GM19023 (cell line): Measurements from ENCODE around the gene PRKCH.
A peak's percentile ranks its signal among the peaks of the same experiment; 100 is the strongest.

Experiments
- ATAC-seq: cut with Tn5 transposase; IDR thresholded peaks from one replicate; pipeline ENCODE4 v1.9.1; 2021; ENCODE audit warnings: mild to moderate bottlenecking, moderate library complexity; ENCODE audit not compliant: unreplicated experiment

PRKCH gene

GRCh38 chr14:61561657-61562276 lies 240.4 kb downstream of the PRKCH start:
- no peak for ATAC-seq

- no peak for ATAC-seq
These were observed 241.2 kb downstream of the PRKCH start for GRCh38 chr14:61562321-61563161.

GRCh38 chr14:61563162-61563511 lies 241.8 kb downstream of the PRKCH start:
- no peak for ATAC-seq

GRCh38 chr14:61563880-61564617 lies 242.7 kb downstream of the PRKCH start:
- ATAC-seq: no peak

GRCh38 chr14:61564618-61565091 lies 243.3 kb downstream of the PRKCH start:
- ATAC-seq: no peak

- no peak for ATAC-seq
These were observed 243.8 kb downstream of the PRKCH start for GRCh38 chr14:61565181-61565580.

- no peak for ATAC-seq
These were observed 244.6 kb downstream of the PRKCH start for GRCh38 chr14:61565836-61566536.

GRCh38 chr14:61566537-61567225 lies 245.3 kb downstream of the PRKCH start:
- no peak for ATAC-seq

GRCh38 chr14:61567838-61568571 lies 246.6 kb downstream of the PRKCH start:
- ATAC-seq: no peak

GRCh38 chr14:61568572-61569011 lies 247.2 kb downstream of the PRKCH start:
- ATAC-seq: peak; percentile 88

- no peak for ATAC-seq
These were observed 247.9 kb downstream of the PRKCH start for GRCh38 chr14:61569308-61569707.

GRCh38 chr14:61569812-61570548 lies 248.6 kb downstream of the PRKCH start:
- ATAC-seq: no peak

GRCh38 chr14:61570549-61571290 lies 249.3 kb downstream of the PRKCH start:
- no peak for ATAC-seq

GRCh38 chr14:61571917-61572316 lies 250.5 kb downstream of the PRKCH start:
- no peak for ATAC-seq

GRCh38 chr14:61573321-61573720 lies 251.9 kb downstream of the PRKCH start:
- no peak for ATAC-seq

- no peak for ATAC-seq
These were observed 252.6 kb downstream of the PRKCH start for GRCh38 chr14:61573748-61574513.

GRCh38 chr14:61574514-61574807 lies 253.1 kb downstream of the PRKCH start:
- ATAC-seq: no peak

GRCh38 chr14:61575126-61575525 lies 253.7 kb downstream of the PRKCH start:
- ATAC-seq: no peak
